Left ventricle myocardium superior (tissue), 1 donor: Measurements from ENCODE around the gene NPAS3. TPM values are rescaled to one million over a fixed set of nuclear protein-coding genes. Genes with fewer than 3 reads are reported as not detected.

Source experiments
- ATAC-seq: fragments of 200-7000 bp; cut with Tn5 transposase; one replicate; pipeline ENCODE4 v1.9.1; 2020; ENCODE audit warnings: mild to moderate bottlenecking, moderate library complexity
- DNase-seq: peaks from one replicate; pipeline ENCODE4 v3.0.0-alpha.2; 2020
- intact Hi-C: fragments of 100-400 bp; cut with micrococcal nuclease; formaldehyde crosslinking; loops from one replicate; pipeline ENCODE4 v1.11.0; 2022
- total RNA-seq: library from RNA; stranded (reverse); fragmentation: NEBNext Ultra II Directional; extraction: Animal tissue kit (Norgen Biotek cat#: 25700); gene quantifications from one replicate; pipeline ENCODE4 v1.2.1, GENCODE V29; 2021
- donor health status: DM: no; HTN: yes; CAD: no; lungs with severe emphysema.

Gene NPAS3
- total RNA-seq, 1 donor from 2014 or later, result 1.1 TPM

- DNase-seq, result no peak
- no peak for ATAC-seq
- intact Hi-C loops, result no loop called here
Measured at GRCh38 chr14:33541171-33541570, 602.5 kb downstream of the NPAS3 start.

GRCh38 chr14:33542338-33543287 lies 603.9 kb downstream of the NPAS3 start:
- intact Hi-C loops, result no loop called here
- DNase-seq (no peak), ATAC-seq (no peak)

GRCh38 chr14:33545696-33546095 lies 607.0 kb downstream of the NPAS3 start:
- DNase-seq (no peak), ATAC-seq (no peak)
- intact Hi-C loops, result no loop called here

- intact Hi-C loops, result no loop called here
- ATAC-seq, result no peak
- no peak for DNase-seq
Measured at GRCh38 chr14:33548606-33549005, 609.9 kb downstream of the NPAS3 start.

GRCh38 chr14:33551963-33552362 lies 613.3 kb downstream of the NPAS3 start:
- no peak for DNase-seq
- intact Hi-C loops, result no loop called here
- ATAC-seq, result no peak

GRCh38 chr14:33553706-33554278 lies 615.1 kb downstream of the NPAS3 start:
- intact Hi-C loops, result no loop called here
- DNase-seq, result no peak
- ATAC-seq, result no peak

- no peak for ATAC-seq
- intact Hi-C loops, result no loop called here
- DNase-seq, result no peak
Measured at GRCh38 chr14:33554988-33555387, 616.3 kb downstream of the NPAS3 start.

GRCh38 chr14:33555710-33556350 lies 617.2 kb downstream of the NPAS3 start:
- intact Hi-C loops, result no loop called here
- no peak for DNase-seq
- no peak for ATAC-seq

- no peak for DNase-seq
- intact Hi-C loops, result no loop called here
- no peak for ATAC-seq
Measured at GRCh38 chr14:33556382-33557121, 617.9 kb downstream of the NPAS3 start.

- intact Hi-C loops, result no loop called here
- DNase-seq, result no peak
- no peak for ATAC-seq
Measured at GRCh38 chr14:33560718-33561431, 622.2 kb downstream of the NPAS3 start.

GRCh38 chr14:33561488-33562175 lies 623.0 kb downstream of the NPAS3 start:
- ATAC-seq (no peak), DNase-seq (no peak)
- intact Hi-C loops, result no loop called here

GRCh38 chr14:33563191-33563900 lies 624.7 kb downstream of the NPAS3 start:
- intact Hi-C loops, result no loop called here
- DNase-seq (no peak), ATAC-seq (no peak)

GRCh38 chr14:33563901-33564197 lies 625.2 kb downstream of the NPAS3 start:
- ATAC-seq (no peak), DNase-seq (no peak)
- intact Hi-C loops, result no loop called here

GRCh38 chr14:33564774-33565630 lies 626.3 kb downstream of the NPAS3 start:
- DNase-seq (no peak), ATAC-seq (peak; percentile 25)
- intact Hi-C loops, result no loop called here

GRCh38 chr14:33566082-33566481 lies 627.4 kb downstream of the NPAS3 start:
- ATAC-seq, result no peak
- DNase-seq, result no peak
- intact Hi-C loops, result no loop called here

GRCh38 chr14:33567023-33567728 lies 628.5 kb downstream of the NPAS3 start:
- intact Hi-C loops, result no loop called here
- no peak for DNase-seq
- ATAC-seq, result no peak

GRCh38 chr14:33567731-33568130 lies 629.1 kb downstream of the NPAS3 start:
- ATAC-seq, result no peak
- DNase-seq, result no peak
- intact Hi-C loops, result no loop called here
